Right lobe of liver (tissue), 6 donors: ENCODE data around the gene KDM4B. TPM values are rescaled to one million over a fixed set of nuclear protein-coding genes. Genes with fewer than 3 reads are reported as not detected.

Experiments used
- ATAC-seq, 4 donors: fragments of 200-7000 bp; cut with Tn5 transposase; one replicate each; pipeline ENCODE4 v1.9.1; 2020; ENCODE audit warnings: mild to moderate bottlenecking in 4 of 4, moderate library complexity in 4 of 4
- DNase-seq, 3 donors: peaks; one replicate each; pipeline ENCODE4 v3.0.0-alpha.2; 2020
- H3K27ac ChIP-seq, 3 donors: fragments of 200-600 bp; one replicate each; pipeline ENCODE4 v1.8.0; 2022
- H3K27me3 ChIP-seq, 2 donors: fragments of 200-600 bp; one replicate each; pipeline ENCODE4 v1.8.0; 2022
- H3K36me3 ChIP-seq, 4 donors: fragments of 200-600 bp; sonication (generic) in 1 of 4; one replicate each; pipeline versions ENCODE4 v1.5.1 to v1.8.0; 2017 to 2022; ENCODE audit warnings: control low read depth in 1 of 4
- H3K4me1 ChIP-seq, 4 donors: fragments of 200-600 bp; sonication (generic) in 1 of 4; one replicate each; pipeline versions ENCODE4 v1.5.1 to v1.8.0; 2017 to 2022; ENCODE audit warnings: control low read depth in 1 of 4
- H3K4me3 ChIP-seq, 3 donors: fragments of 200-600 bp; one replicate each; pipeline ENCODE4 v1.8.0; 2022
- H3K9me3 ChIP-seq, 4 donors: fragments of 200-600 bp; sonication (generic) in 1 of 4; one replicate each; pipeline versions ENCODE4 v1.5.1 to v1.8.0; 2017 to 2022; ENCODE audit warnings: control low read depth in 1 of 4
- POLR2A ChIP-seq: fragments of 450-650 bp; IDR thresholded peaks from one replicate; pipeline ENCODE4 v1.6.1; 2017; ENCODE audit warnings: antibody characterized with exemption, mild to moderate bottlenecking
- WGBS: methylation state at CpG from one replicate; pipeline ENCODE4 v1.1.6; 2018; ENCODE audit warnings: low coverage, low lambda C conversion rate; ENCODE audit not compliant: insufficient coverage; ENCODE audit errors: missing lambda C conversion rate; 5-methylcytosine and 5-hydroxymethylcytosine counted together
- intact Hi-C, 2 donors: fragments of 100-400 bp; cut with DNase I; formaldehyde crosslinking; loops; one replicate each; pipeline versions ENCODE4 v1.11.2 to v1.14.1; 2022
- total RNA-seq, 6 experiments: library from RNA; depleted of rRNA in 2 of 6; stranded (reverse); fragments of >200 nt in 2 of 6; fragmentation: NEBNext Ultra II Directional in 3 of 6; extraction: Animal tissue kit (Norgen Biotek cat#: 25700) in 3 of 6; gene quantifications; one replicate each; pipeline versions ENCODE4 v1.1.0 to v1.2.4, GENCODE V29; 2016 to 2023
- TF ChIP-seq, protein P1 (sequence below), 4 donors: fragments of 200-600 bp in 3 of 4; fragments of 450-650 bp in 1 of 4; IDR thresholded peaks; one replicate each; pipeline versions ENCODE4 v1.5.1 to v1.8.0; 2016 to 2022; ENCODE audit warnings: antibody characterized with exemption in 4 of 4, mild to moderate bottlenecking in 2 of 4
- donor health status: DM: no; HTN: yes; CAD: no.
- donor health status: DM: no; HTN: no; CAD: no.
- donor health status: DM: no; HTN: no; CAD: no.
- donor health status: DM: no; HTN: yes; CAD: no.
- donor health status: DM: no; HTN: yes; CAD: no.

Gene KDM4B
- total RNA-seq, 6 experiments from 2014 or later: 14.2 to 36.9 (median 29.1) TPM

DNA sequence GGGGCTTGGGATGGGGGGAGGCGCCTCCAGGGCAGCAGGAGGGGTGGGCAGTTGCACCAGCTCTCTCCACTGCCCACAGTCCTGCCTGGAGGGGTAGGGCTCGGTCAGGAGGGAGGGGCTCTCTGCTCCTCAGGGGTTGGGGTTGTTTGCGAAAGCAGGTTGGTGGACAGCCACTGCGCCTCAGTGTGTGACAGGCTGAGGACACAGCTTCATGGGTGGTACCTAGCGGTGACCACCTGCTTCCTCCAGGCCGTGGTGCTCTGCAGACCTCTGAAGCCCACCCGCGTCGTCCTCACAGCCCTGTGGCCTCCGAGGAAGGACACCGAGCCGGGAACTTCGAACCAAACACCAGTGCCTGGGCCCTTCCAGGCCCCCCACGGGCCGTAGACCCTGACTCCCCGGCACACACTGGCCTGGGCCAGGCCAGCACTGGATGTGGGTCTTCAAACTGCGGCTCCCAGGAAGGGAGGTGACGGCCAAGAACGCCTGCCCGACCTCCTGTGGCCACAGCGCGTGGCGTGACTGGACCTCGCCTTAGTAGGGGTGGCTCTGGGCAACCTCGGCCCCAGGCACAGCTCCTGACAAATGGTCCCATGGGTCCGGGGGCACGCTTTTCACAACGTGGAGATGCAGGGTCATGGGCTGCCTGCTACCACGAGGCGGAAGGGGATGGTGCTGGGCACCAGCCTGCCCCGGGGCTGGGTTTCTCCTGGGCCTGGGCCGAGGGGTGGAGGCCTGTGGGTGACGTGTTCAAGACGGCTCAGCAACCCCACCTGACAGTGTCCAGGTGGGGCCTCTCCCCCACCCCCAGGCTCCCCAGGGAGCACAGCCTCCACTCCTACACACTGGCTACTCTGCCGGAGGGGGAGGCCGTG is 173.2 kb downstream of the KDM4B start:
- H3K36me3 ChIP-seq: peaks cover 0 to 77% (median 11%) of the 10 kb centered on the region in 4 donors
- H3K9me3 ChIP-seq: no peaks in the 10 kb centered on the region
- no peak overlapping the region for H3K4me3 ChIP-seq
- H3K4me1 ChIP-seq: no peaks in the 10 kb centered on the region
- TF ChIP-seq POLR2A: no peak
- TF ChIP-seq, protein P1, sequence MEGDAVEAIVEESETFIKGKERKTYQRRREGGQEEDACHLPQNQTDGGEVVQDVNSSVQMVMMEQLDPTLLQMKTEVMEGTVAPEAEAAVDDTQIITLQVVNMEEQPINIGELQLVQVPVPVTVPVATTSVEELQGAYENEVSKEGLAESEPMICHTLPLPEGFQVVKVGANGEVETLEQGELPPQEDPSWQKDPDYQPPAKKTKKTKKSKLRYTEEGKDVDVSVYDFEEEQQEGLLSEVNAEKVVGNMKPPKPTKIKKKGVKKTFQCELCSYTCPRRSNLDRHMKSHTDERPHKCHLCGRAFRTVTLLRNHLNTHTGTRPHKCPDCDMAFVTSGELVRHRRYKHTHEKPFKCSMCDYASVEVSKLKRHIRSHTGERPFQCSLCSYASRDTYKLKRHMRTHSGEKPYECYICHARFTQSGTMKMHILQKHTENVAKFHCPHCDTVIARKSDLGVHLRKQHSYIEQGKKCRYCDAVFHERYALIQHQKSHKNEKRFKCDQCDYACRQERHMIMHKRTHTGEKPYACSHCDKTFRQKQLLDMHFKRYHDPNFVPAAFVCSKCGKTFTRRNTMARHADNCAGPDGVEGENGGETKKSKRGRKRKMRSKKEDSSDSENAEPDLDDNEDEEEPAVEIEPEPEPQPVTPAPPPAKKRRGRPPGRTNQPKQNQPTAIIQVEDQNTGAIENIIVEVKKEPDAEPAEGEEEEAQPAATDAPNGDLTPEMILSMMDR (IDR thresholded peaks at IDR 0.05): no peak
- 100% methylated on average over 1 of the region's 36 CpGs for WGBS
- DNase-seq (peak in 2 of 3 donors; percentile 19 to 43), ATAC-seq (no peak)
- H3K27me3 ChIP-seq: no peaks in the 10 kb centered on the region
- intact Hi-C loops: no loop called here
- no peak overlapping the region for H3K27ac ChIP-seq

DNA sequence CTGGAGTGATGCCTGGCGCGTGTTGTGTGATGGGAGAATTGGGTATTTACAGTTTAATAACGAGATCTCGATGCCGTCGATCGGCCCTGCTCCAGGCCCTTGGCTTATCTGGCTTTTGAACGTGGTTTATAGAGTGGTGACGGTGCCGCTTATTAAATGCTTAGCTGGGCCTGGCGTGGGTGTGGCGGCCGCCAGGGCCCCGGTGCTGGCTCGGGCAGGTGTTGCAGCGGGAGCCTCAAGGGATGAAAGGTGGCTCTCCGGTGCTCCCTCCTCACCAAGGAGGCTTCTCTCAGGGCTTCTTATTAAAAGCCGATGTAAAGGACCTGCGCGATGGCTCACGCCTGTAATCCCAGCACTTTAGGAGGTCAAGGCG is 173.8 kb downstream of the KDM4B start:
- H3K27ac ChIP-seq: no peak overlapping the region
- no peak for TF ChIP-seq POLR2A
- TF ChIP-seq, protein P1 (IDR thresholded peaks at IDR 0.05): no peak
- no peak overlapping the region for H3K4me3 ChIP-seq
- intact Hi-C loops: no loop called here
- no peak for ATAC-seq
- WGBS: 84% methylated on average over 5 of the region's 22 CpGs
- peaks cover 0 to 74% (median 11%) of the 10 kb centered on the region in 4 donors for H3K36me3 ChIP-seq
- H3K9me3 ChIP-seq: no peaks in the 10 kb centered on the region
- H3K27me3 ChIP-seq: no peaks in the 10 kb centered on the region
- H3K4me1 ChIP-seq: no peaks in the 10 kb centered on the region
- DNase-seq: peak in 1 of 3 donors; percentile 31

DNA sequence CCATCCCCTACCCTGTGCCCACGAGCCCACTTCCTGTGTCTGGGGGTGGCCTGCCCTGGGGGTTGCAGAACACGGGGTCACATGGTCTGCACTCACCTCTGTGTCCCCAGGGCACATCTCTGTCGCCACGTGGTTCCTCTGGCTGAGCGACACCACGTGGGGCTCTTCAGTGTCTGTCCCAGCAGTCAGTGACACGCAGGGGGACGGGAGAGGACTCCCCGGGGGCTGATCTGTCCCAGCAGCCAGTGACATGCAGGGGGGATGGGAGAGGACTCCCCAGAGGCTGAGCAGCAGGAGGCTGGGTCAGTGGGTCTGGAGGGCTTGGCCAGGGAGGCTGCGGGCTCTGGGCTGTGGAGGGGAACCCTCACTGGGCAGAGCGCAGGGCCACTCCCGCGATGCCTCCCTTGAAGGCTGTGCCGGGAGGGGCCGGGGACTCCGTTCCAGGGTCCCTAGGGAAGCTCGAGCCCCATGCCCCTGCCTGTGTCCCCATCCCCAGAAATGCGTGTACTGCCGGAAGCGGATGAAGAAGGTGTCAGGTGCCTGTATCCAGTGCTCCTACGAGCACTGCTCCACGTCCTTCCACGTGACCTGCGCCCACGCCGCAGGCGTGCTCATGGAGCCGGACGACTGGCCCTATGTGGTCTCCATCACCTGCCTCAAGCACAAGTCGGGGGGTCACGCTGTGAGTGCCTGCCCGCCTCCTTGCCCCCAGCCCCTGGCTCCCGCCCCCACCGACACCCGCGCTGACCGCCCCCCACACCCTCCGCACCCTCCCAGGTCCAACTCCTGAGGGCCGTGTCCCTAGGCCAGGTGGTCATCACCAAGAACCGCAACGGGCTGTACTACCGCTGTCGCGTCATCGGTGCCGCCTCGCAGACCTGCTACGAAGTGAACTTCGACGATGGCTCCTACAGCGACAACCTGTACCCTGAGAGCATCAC is 174.8 kb downstream of the KDM4B start:
- Histone ChIP-seq H3K36me3 (peaks cover 0 to 70% (median 11%) of the 10 kb centered on the region in 4 donors), H3K4me3 (no peak overlapping the region), H3K9me3 (no peaks in the 10 kb centered on the region), H3K27ac (no peak overlapping the region), H3K4me1 (no peaks in the 10 kb centered on the region), H3K27me3 (no peaks in the 10 kb centered on the region)
- WGBS: 61% methylated on average over 6 of the region's 51 CpGs
- DNase-seq (peak in 2 of 3 donors; percentile 17 to 46), ATAC-seq (no peak)
- intact Hi-C loops: no loop called here
- TF ChIP-seq, protein P1 (IDR thresholded peaks at IDR 0.05): no peak
- TF ChIP-seq POLR2A: no peak

DNA sequence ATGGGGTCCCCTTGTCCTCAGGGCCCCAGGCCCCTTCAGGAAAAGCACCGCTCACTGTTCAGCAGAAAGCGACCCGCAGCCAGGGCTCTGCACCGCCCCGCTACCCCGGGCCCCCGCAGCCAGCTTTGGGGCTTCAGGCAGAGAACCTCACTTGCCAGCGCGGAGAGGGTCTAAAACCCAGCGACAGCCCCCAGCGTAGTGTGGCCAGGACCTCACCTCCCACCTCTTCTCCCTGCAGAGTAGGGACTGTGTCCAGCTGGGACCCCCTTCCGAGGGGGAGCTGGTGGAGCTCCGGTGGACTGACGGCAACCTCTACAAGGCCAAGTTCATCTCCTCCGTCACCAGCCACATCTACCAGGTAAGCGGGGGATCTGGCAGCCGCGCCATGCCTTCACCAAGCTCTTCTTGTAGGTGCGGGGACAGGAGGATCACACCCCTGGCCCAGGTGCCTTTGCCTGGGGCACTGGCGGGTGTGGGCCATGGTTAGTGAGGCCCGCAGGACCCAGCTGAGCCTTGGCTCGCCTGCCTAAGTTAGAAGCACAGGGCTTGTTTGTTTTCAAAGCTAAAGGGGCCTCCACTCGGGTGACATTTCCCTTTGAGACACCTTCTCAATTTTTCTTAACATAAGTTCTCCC is 175.7 kb downstream of the KDM4B start:
- no peaks in the 10 kb centered on the region for H3K4me1 ChIP-seq
- no peak overlapping the region for H3K27ac ChIP-seq
- peaks cover 0 to 64% (median 13%) of the 10 kb centered on the region in 4 donors for H3K36me3 ChIP-seq
- DNase-seq (peak in 2 of 3 donors; percentile 13 to 43), ATAC-seq (no peak)
- no peaks in the 10 kb centered on the region for H3K9me3 ChIP-seq
- TF ChIP-seq, protein P1 (IDR thresholded peaks at IDR 0.05): no peak
- no peak for TF ChIP-seq POLR2A
- WGBS: 94% methylated on average over 10 of the region's 23 CpGs
- H3K4me3 ChIP-seq: no peak overlapping the region
- intact Hi-C loops: no loop called here
- no peaks in the 10 kb centered on the region for H3K27me3 ChIP-seq
